ENCODE results near the gene E2F4. TPM values are rescaled to one million over a fixed set of nuclear protein-coding genes. Genes with fewer than 3 reads are reported as not detected.

The E2F4 gene
- total and polyA plus RNA-seq, 10 of the 15 experiments (the other 5 are each of a cell fraction or from before 2014, with no cell fraction given), result 11.7 to 132 (median 95.9) TPM

GRCh38 chr16:67199011-67199807, 7.3 kb downstream of the E2F4 start, which contains the start of gene ELMO3:
Gene ELMO3, plus strand, starts transcription at chr16:67199131. Its CDS starts 196 bp downstream, at chr16:67199327.
- CTCF ChIA-PET, result interaction anchor here (1.2 to 2.0 kb wide), 3 partner anchors 28 to 48 kb away, joined by 3 to 13 read pairs (median 8); partner anchors contain the start of genes FHOD1 and TMEM208
- RAD21 ChIA-PET (ENCODE audit: unreplicated experiment), result no interaction called here
- Histone ChIP-seq H3K79me2 (ENCODE audit: control insufficient read depth, insufficient read depth, low read length) (peaks cover under 1% of the 10 kb centered on the region; the same call in 1 of the 2 replicates), H3K4me3 (no peak within 1 kb of the TSS), H3K9me3 (replicated peaks; ENCODE audit: control insufficient read depth, insufficient read depth, low read length) (no peaks in the 10 kb centered on the region), H3K4me1 (ENCODE audit: control insufficient read depth, insufficient read depth, low read length) (no peaks in the 10 kb centered on the region), H4K20me1 (ENCODE audit: control insufficient read depth, insufficient read depth) (peaks cover 7% of the 10 kb centered on the region; the same call in 1 of the 2 replicates), H3K27me3 (replicated peaks in 1 of 2; ENCODE audit: control insufficient read depth in 2 of 2, insufficient read depth in 2 of 2, low read length in 1 of 2) (no peaks in the 10 kb centered on the region), H3K27ac (ENCODE audit: control insufficient read depth, insufficient read depth) (no peak within 1 kb of the TSS), H3K9ac (ENCODE audit: control insufficient read depth, insufficient read depth, low read length) (no peak within 1 kb of the TSS), H3K4me2 (ENCODE audit: control insufficient read depth, insufficient read depth) (no peak within 1 kb of the TSS), H2AFZ (ENCODE audit: control insufficient read depth, low read depth, low read length) (no peak within 1 kb of the TSS), H3K36me3 (ENCODE audit: control insufficient read depth in 2 of 2, insufficient read depth in 2 of 2, low read length in 1 of 2) (peaks cover 22 to 56% of the 10 kb centered on the region in 2 experiments)
- TF ChIP-seq BCL3 (IDR thresholded peaks at IDR 0.05; ENCODE audit: borderline replicate concordance, insufficient read depth, low read depth, low read length, poor library complexity, severe bottlenecking) (peak; percentile 74), YBX1 (IDR thresholded peaks at IDR 0.05) (no peak), HCFC1 (IDR thresholded peaks at IDR 0.05; ENCODE audit: low read length) (no peak), RAD51 (IDR thresholded peaks at IDR 0.05) (no peak), POLR2A (IDR thresholded peaks at IDR 0.05; ENCODE audit: low read depth, low read length) (peak; percentile 70; the same call in 1 of the 2 replicates), MTA2 (IDR thresholded peaks at IDR 0.05; ENCODE audit: low read depth) (no peak)
- BruUV-seq (replicated peaks), result no TSS peak
- WGBS (ENCODE audit: insufficient coverage, insufficient replicate concordance, low lambda C conversion rate, missing lambda C conversion rate), result 87% methylated on average over 31 of the region's 61 CpGs
- SMC1A ChIA-PET (ENCODE audit: uncharacterized antibody, unreplicated experiment), result interaction anchor here (1.2 kb wide), 1 partner anchor 27 kb away, joined by 4 read pairs; the partner anchor contains the start of gene TMEM208
- in situ Hi-C loops (cut with MboI) (no loop called here), intact Hi-C loops (cut with micrococcal nuclease; ENCODE audit: unreplicated experiment) (no loop called here)
- ATAC-seq (no peak), FAIRE-seq (no peak), DNase-seq (ENCODE audit: low read depth, low spot score) (no peak)
- POLR2A ChIA-PET, result no interaction called here
